MM.1S (cell line): ENCODE results near the gene EMX1.

Source experiments
- DNase-seq: peaks from one replicate; pipeline ENCODE4 v3.0.0-alpha.2; 2015
- H2AFZ ChIP-seq: fragments of 300-600 bp; sonication (generic); 2 replicates; pipeline ENCODE4 v1.6.0; 2016; ENCODE audit warnings: antibody characterized with exemption, low read length
- H3F3A ChIP-seq: fragments of 300-600 bp; sonication (generic); 2 replicates; pipeline ENCODE4 v1.6.1; 2016; ENCODE audit warnings: mild to moderate bottlenecking, antibody characterized with exemption, low read length, moderate library complexity, mixed read lengths; ENCODE audit not compliant: insufficient read depth
- H3K27ac ChIP-seq: fragments of 300-600 bp; sonication (generic); 2 replicates; pipeline ENCODE4 v1.5.1; 2016; ENCODE audit warnings: mild to moderate bottlenecking, low read length
- H3K27me3 ChIP-seq: fragments of 300-600 bp; sonication (generic); replicated peaks from 2 replicates; pipeline ENCODE4 v1.6.0; 2016; ENCODE audit warnings: low read length; ENCODE audit not compliant: insufficient read depth
- H3K36me3 ChIP-seq: fragments of 300-600 bp; sonication (generic); replicated peaks from 2 replicates; pipeline ENCODE4 v1.6.1; 2016; ENCODE audit warnings: mild to moderate bottlenecking, low read length, mixed read lengths; ENCODE audit not compliant: insufficient read depth
- H3K4me1 ChIP-seq: fragments of 300-600 bp; sonication (generic); 2 replicates; pipeline ENCODE4 v1.6.1; 2016; ENCODE audit warnings: low read length, mixed read lengths
- H3K4me2 ChIP-seq: fragments of 300-600 bp; sonication (generic); 2 replicates; pipeline ENCODE4 v1.6.0; 2016; ENCODE audit warnings: low read depth, low read length
- H3K4me3 ChIP-seq: fragments of 300-600 bp; sonication (generic); 2 replicates; pipeline ENCODE4 v1.5.1; 2016; ENCODE audit warnings: low read length, mixed read lengths
- H3K79me2 ChIP-seq: fragments of 300-600 bp; sonication (generic); 2 replicates; pipeline ENCODE4 v1.6.1; 2016; ENCODE audit warnings: mixed run types, low read length, mixed read lengths
- H3K9ac ChIP-seq: fragments of 300-600 bp; sonication (generic); 2 replicates; pipeline ENCODE4 v1.6.1; 2016; ENCODE audit warnings: low read length, mixed read lengths
- H3K9me2 ChIP-seq: fragments of 300-600 bp; sonication (generic); replicated peaks from 2 replicates; pipeline ENCODE4 v1.6.1; 2016; ENCODE audit warnings: mild to moderate bottlenecking, low read length, mixed read lengths; ENCODE audit not compliant: insufficient read depth
- H3K9me3 ChIP-seq: fragments of 300-600 bp; sonication (generic); replicated peaks from 2 replicates; pipeline ENCODE4 v1.6.1; 2016; ENCODE audit warnings: mild to moderate bottlenecking, low read length, mixed read lengths; ENCODE audit not compliant: insufficient read depth
- H4K20me1 ChIP-seq: fragments of 300-600 bp; sonication (generic); 2 replicates; pipeline ENCODE4 v1.6.1; 2016; ENCODE audit warnings: mild to moderate bottlenecking, low read length, moderate library complexity, mixed read lengths; ENCODE audit not compliant: insufficient read depth
- CTCF ChIP-seq: fragments of 300-600 bp; sonication (generic); IDR thresholded peaks from 2 replicates; pipeline ENCODE4 v1.5.1; 2016; ENCODE audit warnings: antibody characterized with exemption, low read length, mixed read lengths
- EZH2 ChIP-seq: fragments of 300-600 bp; sonication (generic); optimal IDR thresholded peaks from 2 replicates; pipeline ENCODE3; 2017; ENCODE audit warnings: low read depth, mild to moderate bottlenecking, antibody characterized with exemption, low read length, mixed read lengths
- EZH2phosphoT487 ChIP-seq: fragments of 300-600 bp; sonication (generic); IDR thresholded peaks from 2 replicates; pipeline ENCODE4 v1.6.1; 2018; ENCODE audit warnings: antibody characterized with exemption, low read length

Gene EMX1

GRCh38 chr2:72891091-72891818 is 26.1 kb upstream of the EMX1 start:
- Histone ChIP-seq H3K79me2 (no peaks in the 10 kb centered on the region), H3K9ac (no peak overlapping the region), H3K4me3 (no peak overlapping the region), H3K9me2 (no peaks in the 10 kb centered on the region), H3K4me1 (no peaks in the 10 kb centered on the region), H3K27ac (no peak overlapping the region), H3K36me3 (no peaks in the 10 kb centered on the region), H3K27me3 (0 out of 2 replicates have a peak, but pooled peaks cover under 1% of the 10 kb centered on the region), H3K9me3 (no peaks in the 10 kb centered on the region), H3F3A (no peaks in the 10 kb centered on the region), H4K20me1 (no peaks in the 10 kb centered on the region), H3K4me2 (no peak overlapping the region), H2AFZ (no peak overlapping the region)
- DNase-seq, result no peak
- no peak for TF ChIP-seq CTCF
- no peak for TF ChIP-seq EZH2
- no peak for TF ChIP-seq EZH2phosphoT487

GRCh38 chr2:72892506-72893173 is 24.7 kb upstream of the EMX1 start:
- H3K4me1 ChIP-seq, result no peaks in the 10 kb centered on the region
- H3K9me2 ChIP-seq, result no peaks in the 10 kb centered on the region
- TF ChIP-seq EZH2phosphoT487 (no peak), CTCF (peak; percentile 84)
- no peak overlapping the region for H2AFZ ChIP-seq
- no peaks in the 10 kb centered on the region for H3F3A ChIP-seq
- no peaks in the 10 kb centered on the region for H3K36me3 ChIP-seq
- H3K4me3 ChIP-seq, result no peak overlapping the region
- no peak overlapping the region for H3K27ac ChIP-seq
- no peaks in the 10 kb centered on the region for H4K20me1 ChIP-seq
- H3K9me3 ChIP-seq, result no peaks in the 10 kb centered on the region
- H3K27me3 ChIP-seq, result no peaks in the 10 kb centered on the region
- no peak overlapping the region for H3K9ac ChIP-seq
- DNase-seq, result peak; percentile 78
- no peak overlapping the region for H3K4me2 ChIP-seq
- no peaks in the 10 kb centered on the region for H3K79me2 ChIP-seq

- no peaks in the 10 kb centered on the region for H3K9me3 ChIP-seq
- no peak overlapping the region for H3K9ac ChIP-seq
- peak; percentile 66 for TF ChIP-seq CTCF
- TF ChIP-seq EZH2phosphoT487, result no peak
- no peak for TF ChIP-seq EZH2
- no peaks in the 10 kb centered on the region for H3K79me2 ChIP-seq
- no peaks in the 10 kb centered on the region for H3K4me1 ChIP-seq
- H3K27ac ChIP-seq, result no peak overlapping the region
- no peaks in the 10 kb centered on the region for H3K27me3 ChIP-seq
- no peak overlapping the region for H2AFZ ChIP-seq
- H3K9me2 ChIP-seq, result no peaks in the 10 kb centered on the region
- no peak overlapping the region for H3K4me2 ChIP-seq
- H3F3A ChIP-seq, result no peaks in the 10 kb centered on the region
- H3K4me3 ChIP-seq, result no peak overlapping the region
- H3K36me3 ChIP-seq, result no peaks in the 10 kb centered on the region
- no peaks in the 10 kb centered on the region for H4K20me1 ChIP-seq
- peak; percentile 62 for DNase-seq
Measured at GRCh38 chr2:72893594-72894319, 23.6 kb upstream of the EMX1 start.
